Spleen (tissue), 7 donors: Measurements from ENCODE around the gene UBE2V1.

ENCODE experiments used
- POLR2A ChIP-seq, 3 donors: fragments of 450-650 bp; IDR thresholded peaks; one replicate each; pipeline ENCODE4 v1.5.1; 2017; ENCODE audit warnings: antibody characterized with exemption in 3 of 3, mild to moderate bottlenecking in 1 of 3
- TF ChIP-seq, protein P1 (sequence below), 11 experiments: fragments of 200-600 bp in 7 of 11; fragments of 450-650 bp in 4 of 11; sonication (generic) in 4 of 11; IDR thresholded peaks in 8 of 11; conservative IDR thresholded peaks in 3 of 11; 1 replicate in 7 of 11; 2 replicates in 4 of 11; pipeline versions ENCODE4 v1.4.0 to v1.8.0; 2016 to 2021; ENCODE audit warnings: antibody characterized with exemption in 11 of 11, inconsistent platforms in 4 of 11, mild to moderate bottlenecking in 1 of 11
- donor health status: DM: no; HTN: no; CAD: no; lungs with moderate emphysema.
- donor health status: DM: no; HTN: no; CAD: no.
- donor health status: DM: no; HTN: no; CAD: no.

DNA sequence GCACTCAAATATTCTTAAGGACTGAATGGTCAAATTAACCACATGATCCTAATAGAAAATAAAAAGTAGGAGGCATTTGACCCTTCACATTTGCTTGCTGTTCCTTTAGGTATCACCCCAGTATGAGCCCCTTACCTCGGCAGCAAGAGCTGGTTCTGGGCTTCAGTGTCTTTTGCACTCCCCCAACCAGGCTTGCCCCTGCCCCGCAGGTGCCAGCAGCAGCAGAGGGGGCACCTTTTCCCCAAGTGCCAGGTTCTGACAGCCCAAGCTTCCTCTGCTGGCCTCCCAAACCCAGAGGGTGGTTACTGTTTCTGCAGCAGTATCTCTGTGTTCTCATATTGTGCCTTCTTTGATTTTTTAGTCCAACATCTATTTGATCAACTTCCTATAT is 23.2 kb downstream of the UBE2V1 start:
- TF ChIP-seq, protein P1, sequence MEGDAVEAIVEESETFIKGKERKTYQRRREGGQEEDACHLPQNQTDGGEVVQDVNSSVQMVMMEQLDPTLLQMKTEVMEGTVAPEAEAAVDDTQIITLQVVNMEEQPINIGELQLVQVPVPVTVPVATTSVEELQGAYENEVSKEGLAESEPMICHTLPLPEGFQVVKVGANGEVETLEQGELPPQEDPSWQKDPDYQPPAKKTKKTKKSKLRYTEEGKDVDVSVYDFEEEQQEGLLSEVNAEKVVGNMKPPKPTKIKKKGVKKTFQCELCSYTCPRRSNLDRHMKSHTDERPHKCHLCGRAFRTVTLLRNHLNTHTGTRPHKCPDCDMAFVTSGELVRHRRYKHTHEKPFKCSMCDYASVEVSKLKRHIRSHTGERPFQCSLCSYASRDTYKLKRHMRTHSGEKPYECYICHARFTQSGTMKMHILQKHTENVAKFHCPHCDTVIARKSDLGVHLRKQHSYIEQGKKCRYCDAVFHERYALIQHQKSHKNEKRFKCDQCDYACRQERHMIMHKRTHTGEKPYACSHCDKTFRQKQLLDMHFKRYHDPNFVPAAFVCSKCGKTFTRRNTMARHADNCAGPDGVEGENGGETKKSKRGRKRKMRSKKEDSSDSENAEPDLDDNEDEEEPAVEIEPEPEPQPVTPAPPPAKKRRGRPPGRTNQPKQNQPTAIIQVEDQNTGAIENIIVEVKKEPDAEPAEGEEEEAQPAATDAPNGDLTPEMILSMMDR (IDR thresholded peaks at IDR 0.05 in 8 of 11, conservative IDR thresholded peaks at IDR 0.05 in 3 of 11), result no peak
- TF ChIP-seq POLR2A (IDR thresholded peaks at IDR 0.05), result no peak
